K562 (cell line): ENCODE measurements around the gene CYTH1.

Experiments used
- E2F3 ChIP-seq: fragments of 250-450 bp; sonication (Bioruptor Pico); IDR thresholded peaks from 2 replicates; pipeline ENCODE4 v1.4.0; 2020; ENCODE audit warnings: mild to moderate bottlenecking
- JUND ChIP-seq, 2 experiments: IDR thresholded peaks; 2 replicates in 1 of 2; 3 replicates in 1 of 2; pipeline ENCODE4 v1.6.1; 2011; ENCODE audit warnings: borderline replicate concordance in 2 of 2, low read depth in 2 of 2, low read length in 2 of 2, improper control_type of control experiment in 1 of 2, missing biosample characterization in 1 of 2, missing genetic modification characterization in 1 of 2, missing genetic modification reagents in 1 of 2
- NR1H2 ChIP-seq: sonication (generic); formaldehyde crosslinking; IDR thresholded peaks from 2 replicates; pipeline ENCODE4 v1.4.0; 2020; ENCODE audit warnings: mild to moderate bottlenecking, missing genetic modification reagents
- YY1 ChIP-seq, 3 experiments: IDR thresholded peaks; 2 replicates each; pipeline ENCODE4 v1.6.1; 2011; ENCODE audit warnings: low read length in 2 of 3, mild to moderate bottlenecking in 2 of 3, moderate library complexity in 2 of 3, borderline replicate concordance in 1 of 3, control low read depth in 1 of 3, low read depth in 1 of 3; ENCODE audit not compliant: insufficient read depth in 3 of 3, insufficient replicate concordance in 2 of 3, control insufficient read depth in 1 of 3, insufficient read length in 1 of 3; ENCODE audit errors: extremely low read depth in 1 of 3
- TF ChIP-seq, protein P1 (sequence below), 3 experiments: IDR thresholded peaks in 2 of 3; conservative IDR thresholded peaks in 1 of 3; 2 replicates each; pipeline ENCODE4 v1.5.1; 2011 to 2012; ENCODE audit warnings: low read length in 3 of 3, mild to moderate bottlenecking in 3 of 3, control low read depth in 2 of 3, improper control_type of control experiment in 1 of 3, inconsistent platforms in 1 of 3, low read depth in 1 of 3, mixed read lengths in 1 of 3, moderate library complexity in 1 of 3; ENCODE audit not compliant: insufficient read depth in 2 of 3

DNA sequence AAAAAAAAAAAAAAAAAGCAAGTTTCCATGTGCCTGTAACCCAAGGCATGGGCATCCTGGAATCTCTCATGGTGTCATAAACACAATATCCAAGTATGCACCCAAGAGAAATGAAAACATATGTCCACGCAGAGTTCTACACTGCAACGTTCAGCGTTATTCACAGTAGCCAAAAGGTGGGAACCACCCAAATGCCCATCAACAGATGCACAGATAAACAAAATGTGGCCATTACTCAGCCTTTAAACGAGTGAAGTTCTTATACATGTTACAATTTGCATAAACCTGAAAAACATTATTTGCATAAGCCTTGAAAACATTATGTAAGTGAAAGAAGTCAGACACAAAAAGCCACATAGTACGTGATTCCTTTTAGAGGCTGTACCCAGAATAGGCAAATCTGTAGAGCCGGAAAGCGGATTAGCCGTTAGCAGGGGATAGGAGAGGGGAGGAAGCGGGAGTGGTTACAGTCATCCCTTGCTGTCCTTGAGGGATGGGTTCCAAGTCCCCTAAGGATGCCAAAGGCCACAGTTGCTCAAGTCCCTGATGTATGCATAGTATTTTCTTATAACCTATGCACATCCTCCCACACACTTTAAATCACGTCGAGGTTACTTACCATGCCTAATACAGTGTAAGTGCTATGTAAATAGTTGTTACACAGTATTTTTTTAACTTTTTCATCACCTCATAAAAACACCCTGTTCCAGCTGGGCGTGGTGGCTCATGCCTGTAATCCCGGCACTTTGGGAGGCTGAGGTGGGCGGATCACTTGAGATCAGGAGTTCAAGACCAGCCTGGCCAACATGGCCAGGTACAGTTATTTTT is 157.5 kb downstream of the CYTH1 start:
- TF ChIP-seq NR1H2 (CRISPR knock-in tag): no peak
- no peak for TF ChIP-seq YY1 (IDR thresholded peaks at IDR 0.05; ENCODE audit: borderline replicate concordance in 1 of 3, control insufficient read depth in 1 of 3, extremely low read depth in 1 of 3, insufficient read depth in 3 of 3, insufficient read length in 1 of 3, insufficient replicate concordance in 2 of 3, low read depth in 1 of 3, low read length in 2 of 3)
- TF ChIP-seq, protein P1, sequence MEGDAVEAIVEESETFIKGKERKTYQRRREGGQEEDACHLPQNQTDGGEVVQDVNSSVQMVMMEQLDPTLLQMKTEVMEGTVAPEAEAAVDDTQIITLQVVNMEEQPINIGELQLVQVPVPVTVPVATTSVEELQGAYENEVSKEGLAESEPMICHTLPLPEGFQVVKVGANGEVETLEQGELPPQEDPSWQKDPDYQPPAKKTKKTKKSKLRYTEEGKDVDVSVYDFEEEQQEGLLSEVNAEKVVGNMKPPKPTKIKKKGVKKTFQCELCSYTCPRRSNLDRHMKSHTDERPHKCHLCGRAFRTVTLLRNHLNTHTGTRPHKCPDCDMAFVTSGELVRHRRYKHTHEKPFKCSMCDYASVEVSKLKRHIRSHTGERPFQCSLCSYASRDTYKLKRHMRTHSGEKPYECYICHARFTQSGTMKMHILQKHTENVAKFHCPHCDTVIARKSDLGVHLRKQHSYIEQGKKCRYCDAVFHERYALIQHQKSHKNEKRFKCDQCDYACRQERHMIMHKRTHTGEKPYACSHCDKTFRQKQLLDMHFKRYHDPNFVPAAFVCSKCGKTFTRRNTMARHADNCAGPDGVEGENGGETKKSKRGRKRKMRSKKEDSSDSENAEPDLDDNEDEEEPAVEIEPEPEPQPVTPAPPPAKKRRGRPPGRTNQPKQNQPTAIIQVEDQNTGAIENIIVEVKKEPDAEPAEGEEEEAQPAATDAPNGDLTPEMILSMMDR (IDR thresholded peaks at IDR 0.05 in 2 of 3, conservative IDR thresholded peaks at IDR 0.05 in 1 of 3; ENCODE audit: insufficient read depth in 2 of 3, low read depth in 1 of 3, low read length in 3 of 3): no peak
- TF ChIP-seq JUND (IDR thresholded peaks at IDR 0.05; ENCODE audit: borderline replicate concordance, low read depth, low read length): no peak
- no peak for TF ChIP-seq JUND (tag; IDR thresholded peaks at IDR 0.05; ENCODE audit: borderline replicate concordance, low read depth, low read length)
- TF ChIP-seq E2F3: no peak
